NCI-H510A (cell line): ENCODE measurements around the gene JOSD2.

ENCODE experiments used
- DNase-seq: peaks from one replicate; lab custom pipeline; 2025; lab: John Stamatoyannopoulos, UW

The JOSD2 gene

GRCh38 chr19:50511069-50511822 lies at the start of gene JOSD2:
TSS of gene JOSD2 (minus strand) at chr19:50511191. CDS start at chr19:50510431, 760 bp downstream.
- DNase-seq, result peak; percentile 80

- no peak for DNase-seq
These were observed 48.6 kb upstream of the JOSD2 start for GRCh38 chr19:50559636-50560035.

GRCh38 chr19:50558449-50558848 lies 47.5 kb upstream of the JOSD2 start:
- DNase-seq, result no peak

- no peak for DNase-seq
These were observed 47.0 kb upstream of the JOSD2 start for GRCh38 chr19:50558039-50558438.

GRCh38 chr19:50557009-50557613 lies 46.1 kb upstream of the JOSD2 start:
- DNase-seq, result no peak

- no peak for DNase-seq
These were observed 45.5 kb upstream of the JOSD2 start for GRCh38 chr19:50556282-50557008.

- DNase-seq, result no peak
These were observed 44.7 kb upstream of the JOSD2 start for GRCh38 chr19:50555450-50556281.

- no peak for DNase-seq
These were observed 44.0 kb upstream of the JOSD2 start for GRCh38 chr19:50555033-50555432.

GRCh38 chr19:50554212-50554611 lies 43.2 kb upstream of the JOSD2 start:
- DNase-seq, result no peak

- no peak for DNase-seq
These were observed 42.2 kb upstream of the JOSD2 start for GRCh38 chr19:50553134-50553703.

GRCh38 chr19:50552540-50552939 lies 41.5 kb upstream of the JOSD2 start:
- DNase-seq, result no peak

- DNase-seq, result no peak
These were observed 40.8 kb upstream of the JOSD2 start for GRCh38 chr19:50551715-50552187.

GRCh38 chr19:50551034-50551714 lies 40.2 kb upstream of the JOSD2 start:
- no peak for DNase-seq

GRCh38 chr19:50550594-50550966 lies 39.6 kb upstream of the JOSD2 start:
- DNase-seq, result no peak

GRCh38 chr19:50549927-50550593 lies 39.1 kb upstream of the JOSD2 start:
- no peak for DNase-seq

GRCh38 chr19:50549059-50549926 lies 38.3 kb upstream of the JOSD2 start:
- no peak for DNase-seq

GRCh38 chr19:50548191-50549058 lies 37.4 kb upstream of the JOSD2 start:
- no peak for DNase-seq

GRCh38 chr19:50547385-50548190 lies 36.6 kb upstream of the JOSD2 start:
- no peak for DNase-seq
